Measurements from ENCODE around the gene RCBTB2.

RCBTB2 gene

DNA sequence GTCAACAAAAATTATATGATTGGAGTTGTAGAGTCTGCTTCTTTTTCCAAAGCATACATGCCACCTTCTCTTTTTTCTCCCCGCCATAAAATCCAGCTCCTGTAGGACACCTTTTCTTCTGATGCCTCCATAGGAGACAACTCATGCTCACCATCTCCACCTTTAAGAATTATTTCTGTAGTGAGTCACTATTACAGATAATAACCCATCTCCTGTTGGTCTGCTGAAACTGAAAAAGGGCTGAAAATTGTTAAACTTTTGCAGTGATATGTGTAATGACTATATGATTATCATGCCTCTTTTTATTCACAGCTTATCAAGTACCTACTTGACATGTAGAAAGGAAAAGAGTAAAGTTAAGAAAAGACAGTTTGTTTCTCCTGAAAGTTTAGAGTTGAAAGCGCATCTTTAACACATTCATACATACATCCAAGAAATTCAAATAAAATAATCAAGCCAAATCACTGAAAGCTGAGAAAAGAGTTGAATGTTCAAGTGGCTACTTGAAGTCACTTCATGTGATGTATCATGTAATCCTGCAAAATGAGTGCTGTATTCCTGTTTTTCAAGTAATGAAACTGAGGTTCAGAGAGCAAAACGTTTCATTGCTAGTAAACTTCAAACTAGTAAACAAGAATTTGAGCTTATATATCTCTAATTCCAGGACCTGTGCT is 84.5 kb downstream of the RCBTB2 start:
- Histone ChIP-seq H3K27ac (ENCODE audit: extremely low read depth, low read depth, low read length) (no peak overlapping the region), H3K4me3 (ENCODE audit: low read depth, low read length) (no peak overlapping the region), H3K9me3 (ENCODE audit: control insufficient read depth, insufficient read depth, low read depth, low read length) (no peaks in the 10 kb centered on the region), H3K36me3 (ENCODE audit: control insufficient read depth in 2 of 2, insufficient read depth in 1 of 2, low read length in 2 of 2) (no peaks in the 10 kb centered on the region), H3K4me1 (ENCODE audit: control insufficient read depth, insufficient read depth, low read length) (no peaks in the 10 kb centered on the region)
- POLR2A ChIA-PET = no interaction called here
- TF ChIP-seq ZNF704 (tag by site-specific recombination; IDR thresholded peaks at IDR 0.05) (no peak), ZNF561 (tag by site-specific recombination; IDR thresholded peaks at IDR 0.05; ENCODE audit: borderline replicate concordance) (no peak), SCRT1 (tag by site-specific recombination; IDR thresholded peaks at IDR 0.05; ENCODE audit: borderline replicate concordance) (no peak), HOXD13 (CRISPR knock-in tag; IDR thresholded peaks at IDR 0.05; ENCODE audit: borderline replicate concordance) (no peak), ZFP69B (tag by site-specific recombination; IDR thresholded peaks at IDR 0.05) (no peak), ZNF610 (tag by site-specific recombination; IDR thresholded peaks at IDR 0.05; ENCODE audit: borderline replicate concordance) (no peak), ZSCAN30 (tag by site-specific recombination; IDR thresholded peaks at IDR 0.05) (no peak), ZBTB44 (tag by site-specific recombination; IDR thresholded peaks at IDR 0.05) (no peak), ZNF155 (tag by site-specific recombination; IDR thresholded peaks at IDR 0.05) (no peak)
- TF ChIP-seq, protein P1, sequence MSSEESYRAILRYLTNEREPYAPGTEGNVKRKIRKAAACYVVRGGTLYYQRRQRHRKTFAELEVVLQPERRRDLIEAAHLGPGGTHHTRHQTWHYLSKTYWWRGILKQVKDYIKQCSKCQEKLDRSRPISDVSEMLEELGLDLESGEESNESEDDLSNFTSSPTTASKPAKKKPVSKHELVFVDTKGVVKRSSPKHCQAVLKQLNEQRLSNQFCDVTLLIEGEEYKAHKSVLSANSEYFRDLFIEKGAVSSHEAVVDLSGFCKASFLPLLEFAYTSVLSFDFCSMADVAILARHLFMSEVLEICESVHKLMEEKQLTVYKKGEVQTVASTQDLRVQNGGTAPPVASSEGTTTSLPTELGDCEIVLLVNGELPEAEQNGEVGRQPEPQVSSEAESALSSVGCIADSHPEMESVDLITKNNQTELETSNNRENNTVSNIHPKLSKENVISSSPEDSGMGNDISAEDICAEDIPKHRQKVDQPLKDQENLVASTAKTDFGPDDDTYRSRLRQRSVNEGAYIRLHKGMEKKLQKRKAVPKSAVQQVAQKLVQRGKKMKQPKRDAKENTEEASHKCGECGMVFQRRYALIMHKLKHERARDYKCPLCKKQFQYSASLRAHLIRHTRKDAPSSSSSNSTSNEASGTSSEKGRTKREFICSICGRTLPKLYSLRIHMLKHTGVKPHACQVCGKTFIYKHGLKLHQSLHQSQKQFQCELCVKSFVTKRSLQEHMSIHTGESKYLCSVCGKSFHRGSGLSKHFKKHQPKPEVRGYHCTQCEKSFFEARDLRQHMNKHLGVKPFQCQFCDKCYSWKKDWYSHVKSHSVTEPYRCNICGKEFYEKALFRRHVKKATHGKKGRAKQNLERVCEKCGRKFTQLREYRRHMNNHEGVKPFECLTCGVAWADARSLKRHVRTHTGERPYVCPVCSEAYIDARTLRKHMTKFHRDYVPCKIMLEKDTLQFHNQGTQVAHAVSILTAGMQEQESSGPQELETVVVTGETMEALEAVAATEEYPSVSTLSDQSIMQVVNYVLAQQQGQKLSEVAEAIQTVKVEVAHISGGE (tag by site-specific recombination; conservative IDR thresholded peaks at IDR 0.05; ENCODE audit: low read depth) = no peak
- TF ChIP-seq, protein P2, sequence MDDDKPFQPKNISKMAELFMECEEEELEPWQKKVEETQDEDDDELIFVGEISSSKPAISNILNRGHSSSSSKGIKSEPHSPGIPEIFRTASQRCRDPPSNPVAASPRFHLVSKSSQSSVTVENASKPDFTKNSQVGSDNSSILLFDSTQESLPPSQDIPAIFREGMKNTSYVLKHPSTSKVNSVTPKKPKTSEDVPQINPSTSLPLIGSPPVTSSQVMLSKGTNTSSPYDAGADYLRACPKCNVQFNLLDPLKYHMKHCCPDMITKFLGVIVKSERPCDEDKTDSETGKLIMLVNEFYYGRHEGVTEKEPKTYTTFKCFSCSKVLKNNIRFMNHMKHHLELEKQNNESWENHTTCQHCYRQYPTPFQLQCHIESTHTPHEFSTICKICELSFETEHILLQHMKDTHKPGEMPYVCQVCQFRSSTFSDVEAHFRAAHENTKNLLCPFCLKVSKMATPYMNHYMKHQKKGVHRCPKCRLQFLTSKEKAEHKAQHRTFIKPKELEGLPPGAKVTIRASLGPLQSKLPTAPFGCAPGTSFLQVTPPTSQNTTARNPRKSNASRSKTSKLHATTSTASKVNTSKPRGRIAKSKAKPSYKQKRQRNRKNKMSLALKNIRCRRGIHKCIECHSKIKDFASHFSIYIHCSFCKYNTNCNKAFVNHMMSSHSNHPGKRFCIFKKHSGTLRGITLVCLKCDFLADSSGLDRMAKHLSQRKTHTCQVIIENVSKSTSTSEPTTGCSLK (tag by site-specific recombination; IDR thresholded peaks at IDR 0.05) = no peak
- CTCF ChIA-PET = no interaction called here

- H3K36me3 ChIP-seq (ENCODE audit: control insufficient read depth in 2 of 2, insufficient read depth in 1 of 2, low read length in 2 of 2) = no peaks in the 10 kb centered on the region
- no peak overlapping the region for H3K27ac ChIP-seq (ENCODE audit: extremely low read depth, low read depth, low read length)
- H3K9me3 ChIP-seq (ENCODE audit: control insufficient read depth, insufficient read depth, low read depth, low read length) = no peaks in the 10 kb centered on the region
- H3K4me3 ChIP-seq (ENCODE audit: low read depth, low read length) = no peak overlapping the region
- ChIA-PET POLR2A (no interaction called here), CTCF (no interaction called here)
- H3K4me1 ChIP-seq (ENCODE audit: control insufficient read depth, insufficient read depth, low read length) = no peaks in the 10 kb centered on the region
- TF ChIP-seq, protein P3, sequence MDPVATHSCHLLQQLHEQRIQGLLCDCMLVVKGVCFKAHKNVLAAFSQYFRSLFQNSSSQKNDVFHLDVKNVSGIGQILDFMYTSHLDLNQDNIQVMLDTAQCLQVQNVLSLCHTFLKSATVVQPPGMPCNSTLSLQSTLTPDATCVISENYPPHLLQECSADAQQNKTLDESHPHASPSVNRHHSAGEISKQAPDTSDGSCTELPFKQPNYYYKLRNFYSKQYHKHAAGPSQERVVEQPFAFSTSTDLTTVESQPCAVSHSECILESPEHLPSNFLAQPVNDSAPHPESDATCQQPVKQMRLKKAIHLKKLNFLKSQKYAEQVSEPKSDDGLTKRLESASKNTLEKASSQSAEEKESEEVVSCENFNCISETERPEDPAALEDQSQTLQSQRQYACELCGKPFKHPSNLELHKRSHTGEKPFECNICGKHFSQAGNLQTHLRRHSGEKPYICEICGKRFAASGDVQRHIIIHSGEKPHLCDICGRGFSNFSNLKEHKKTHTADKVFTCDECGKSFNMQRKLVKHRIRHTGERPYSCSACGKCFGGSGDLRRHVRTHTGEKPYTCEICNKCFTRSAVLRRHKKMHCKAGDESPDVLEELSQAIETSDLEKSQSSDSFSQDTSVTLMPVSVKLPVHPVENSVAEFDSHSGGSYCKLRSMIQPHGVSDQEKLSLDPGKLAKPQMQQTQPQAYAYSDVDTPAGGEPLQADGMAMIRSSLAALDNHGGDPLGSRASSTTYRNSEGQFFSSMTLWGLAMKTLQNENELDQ (tag by site-specific recombination; IDR thresholded peaks at IDR 0.05; ENCODE audit: low read depth) = no peak
- TF ChIP-seq, protein P4, sequence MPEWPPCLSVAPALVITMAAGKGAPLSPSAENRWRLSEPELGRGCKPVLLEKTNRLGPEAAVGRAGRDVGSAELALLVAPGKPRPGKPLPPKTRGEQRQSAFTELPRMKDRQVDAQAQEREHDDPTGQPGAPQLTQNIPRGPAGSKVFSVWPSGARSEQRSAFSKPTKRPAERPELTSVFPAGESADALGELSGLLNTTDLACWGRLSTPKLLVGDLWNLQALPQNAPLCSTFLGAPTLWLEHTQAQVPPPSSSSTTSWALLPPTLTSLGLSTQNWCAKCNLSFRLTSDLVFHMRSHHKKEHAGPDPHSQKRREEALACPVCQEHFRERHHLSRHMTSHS (tag by site-specific recombination; IDR thresholded peaks at IDR 0.05) = no peak
- TF ChIP-seq, protein P5, sequence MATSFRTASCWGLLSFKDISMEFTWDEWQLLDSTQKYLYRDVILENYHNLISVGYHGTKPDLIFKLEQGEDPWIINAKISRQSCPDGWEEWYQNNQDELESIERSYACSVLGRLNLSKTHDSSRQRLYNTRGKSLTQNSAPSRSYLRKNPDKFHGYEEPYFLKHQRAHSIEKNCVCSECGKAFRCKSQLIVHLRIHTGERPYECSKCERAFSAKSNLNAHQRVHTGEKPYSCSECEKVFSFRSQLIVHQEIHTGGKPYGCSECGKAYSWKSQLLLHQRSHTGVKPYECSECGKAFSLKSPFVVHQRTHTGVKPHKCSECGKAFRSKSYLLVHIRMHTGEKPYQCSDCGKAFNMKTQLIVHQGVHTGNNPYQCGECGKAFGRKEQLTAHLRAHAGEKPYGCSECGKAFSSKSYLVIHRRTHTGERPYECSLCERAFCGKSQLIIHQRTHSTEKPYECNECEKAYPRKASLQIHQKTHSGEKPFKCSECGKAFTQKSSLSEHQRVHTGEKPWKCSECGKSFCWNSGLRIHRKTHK (tag by site-specific recombination; IDR thresholded peaks at IDR 0.05) = no peak
- no peak for TF ChIP-seq ZNF521 (tag by site-specific recombination; IDR thresholded peaks at IDR 0.05)
- TF ChIP-seq HIC1 (tag by site-specific recombination; IDR thresholded peaks at IDR 0.05) = no peak
- TF ChIP-seq ZNF202 (tag by site-specific recombination; IDR thresholded peaks at IDR 0.05; ENCODE audit: borderline replicate concordance) = no peak
- no peak for TF ChIP-seq ZNF621 (tag by site-specific recombination; IDR thresholded peaks at IDR 0.05)
These were observed 86.4 kb downstream of the RCBTB2 start for GRCh38 chr13:48446464-48446863.
